ENCODE measurements around the gene RALA. TPM values are rescaled to one million over a fixed set of nuclear protein-coding genes. Genes with fewer than 3 reads are reported as not detected.

The RALA gene
- total and polyA plus RNA-seq, 10 donors: 10.0 to 26.6 (median 19.7) TPM

GRCh38 chr7:39621784-39622411 is 1.5 kb upstream of the RALA start:
- intact Hi-C loops (cut with DNase I; ENCODE audit: low total_unique reads): no loop called here
- 33 to 50% (median 43%) methylated on average over 1 of the region's 1 CpG for WGBS, 5 donors
- Histone ChIP-seq H3K27ac (peak overlapping the region in 1 of 8 donors; percentile 9), H3K4me1 (peaks cover 17 to 51% (median 42%) of the 10 kb centered on the region in 6 donors), H3K9me3 (no peaks in the 10 kb centered on the region), H3K4me3 (no peak overlapping the region), H3K36me3 (no peaks in the 10 kb centered on the region), H3K27me3 (replicated peaks in 1 of 7) (no peaks in the 10 kb centered on the region)
- TF ChIP-seq POLR2A (IDR thresholded peaks at IDR 0.05) (no peak), POLR2AphosphoS5 (IDR thresholded peaks at IDR 0.05) (no peak), CTCF (IDR thresholded peaks at IDR 0.05 in 8 of 11, conservative IDR thresholded peaks at IDR 0.05 in 3 of 11) (no peak)
- DNase-seq: no peak

DNA sequence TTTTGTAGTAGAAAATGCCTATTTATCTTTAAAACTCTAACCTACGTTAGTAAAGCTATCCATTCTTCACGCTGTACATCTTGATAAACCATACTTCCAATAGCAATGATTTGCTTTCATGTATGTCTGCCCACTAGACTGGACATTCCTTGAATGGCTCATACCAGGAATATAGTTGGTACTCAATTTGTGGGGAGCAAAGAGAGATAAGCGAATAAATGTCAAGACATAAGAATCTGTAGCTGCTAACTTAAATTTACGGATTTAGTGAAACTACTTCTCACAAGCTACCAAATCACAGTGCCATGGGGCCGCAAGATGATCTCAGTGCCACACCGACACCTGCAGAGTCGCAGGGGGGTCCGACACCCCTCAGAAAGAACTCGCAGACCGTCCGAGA is 763 bp upstream of the RALA start:
- Histone ChIP-seq H3K9me3 (no peaks in the 10 kb centered on the region), H3K27me3 (replicated peaks in 1 of 7) (no peaks in the 10 kb centered on the region), H3K4me1 (peaks cover 21 to 59% (median 45%) of the 10 kb centered on the region in 6 donors), H3K4me3 (peak overlapping the region; percentile 74 to 97 (median 83)), H3K27ac (peak overlapping the region; percentile 82 to 92 (median 90)), H3K36me3 (no peaks in the 10 kb centered on the region)
- no peak for DNase-seq
- no peak for TF ChIP-seq POLR2AphosphoS5 (IDR thresholded peaks at IDR 0.05)
- no peak for TF ChIP-seq CTCF (IDR thresholded peaks at IDR 0.05 in 8 of 11, conservative IDR thresholded peaks at IDR 0.05 in 3 of 11)
- no peak for TF ChIP-seq POLR2A (IDR thresholded peaks at IDR 0.05)
- intact Hi-C loops (cut with DNase I; ENCODE audit: low total_unique reads): no loop called here
- WGBS, 5 donors: 58 to 68% (median 60%) methylated on average over 7 to 11 of the region's 11 CpGs

DNA sequence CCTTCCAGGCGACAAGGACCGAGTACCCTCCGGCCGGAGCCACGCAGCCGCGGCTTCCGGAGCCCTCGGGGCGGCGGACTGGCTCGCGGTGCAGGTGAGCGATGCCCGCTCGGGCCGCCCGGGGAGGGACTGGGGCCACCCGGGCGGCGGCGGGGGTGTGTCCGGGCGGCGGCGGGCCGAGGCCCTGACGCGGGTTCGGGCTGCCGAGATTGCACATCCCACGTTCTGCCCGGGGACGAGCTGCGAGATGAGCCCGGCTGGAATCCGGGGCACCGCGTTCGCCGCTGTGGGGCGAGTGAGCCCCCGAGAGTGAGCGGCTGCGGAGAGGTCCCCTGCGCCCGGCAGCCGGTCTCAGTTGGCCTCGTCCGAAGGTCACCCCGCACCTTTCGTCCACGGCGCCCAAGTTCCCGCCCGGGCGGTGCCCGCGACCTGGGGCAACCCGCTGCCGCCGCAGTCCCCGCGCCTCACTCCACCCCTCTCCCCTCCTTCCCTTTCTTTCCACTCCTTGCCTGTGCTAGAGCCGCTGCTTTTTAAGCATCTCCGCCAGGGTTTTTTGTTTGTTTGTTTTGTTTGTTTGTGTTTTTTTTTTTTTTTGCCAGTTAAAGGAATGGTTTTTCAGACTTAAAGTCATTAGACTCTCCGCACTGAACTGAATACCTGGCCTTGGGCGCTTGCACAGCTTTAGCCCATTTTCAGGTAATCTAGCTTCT is 515 bp downstream of the RALA start:
- TF ChIP-seq POLR2AphosphoS5 (IDR thresholded peaks at IDR 0.05) (peak in 2 of 3 donors; percentile 2 to 9), CTCF (IDR thresholded peaks at IDR 0.05 in 8 of 11, conservative IDR thresholded peaks at IDR 0.05 in 3 of 11) (peak in 1 of 11 experiments; percentile 10), POLR2A (IDR thresholded peaks at IDR 0.05) (no peak)
- intact Hi-C loops (cut with DNase I; ENCODE audit: low total_unique reads): no loop called here
- WGBS, 5 donors: 0 to 1% (median 0%) methylated on average over 31 to 68 of the region's 68 CpGs
- no peaks in the 10 kb centered on the region for H3K27me3 ChIP-seq (replicated peaks in 1 of 7)
- peaks cover 22 to 71% (median 54%) of the 10 kb centered on the region in 6 donors for H3K4me1 ChIP-seq
- no peak for DNase-seq
- no peaks in the 10 kb centered on the region for H3K36me3 ChIP-seq
- peak overlapping the region; percentile 82 to 92 (median 90) for H3K27ac ChIP-seq
- H3K4me3 ChIP-seq: peak overlapping the region; percentile 74 to 97 (median 83)
- no peaks in the 10 kb centered on the region for H3K9me3 ChIP-seq

DNA sequence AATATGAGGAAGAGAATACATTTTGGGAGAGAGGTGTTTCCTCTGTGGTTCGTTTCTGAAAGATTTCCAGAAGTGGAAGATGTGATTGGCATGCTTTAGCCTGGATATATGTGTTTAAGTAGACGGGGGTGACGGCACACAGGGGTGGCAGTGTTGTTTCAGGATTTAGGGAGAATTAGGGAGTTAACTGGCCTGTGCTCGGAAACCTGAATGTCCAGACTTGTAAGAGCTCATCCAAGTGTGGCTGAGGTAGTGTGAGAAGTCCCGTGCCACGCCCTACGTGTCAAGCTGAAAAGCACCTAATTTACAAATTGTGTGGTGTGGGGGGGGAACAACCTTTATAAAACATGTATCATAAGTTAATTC is 1.1 kb downstream of the RALA start:
- TF ChIP-seq POLR2A (IDR thresholded peaks at IDR 0.05): no peak
- intact Hi-C loops (cut with DNase I; ENCODE audit: low total_unique reads): no loop called here
- Histone ChIP-seq H3K27me3 (replicated peaks in 1 of 7) (no peaks in the 10 kb centered on the region), H3K36me3 (peaks cover 0 to 4% (median 0%) of the 10 kb centered on the region in 6 donors), H3K4me3 (peak overlapping the region; percentile 74 to 97 (median 83)), H3K4me1 (peaks cover 22 to 75% (median 55%) of the 10 kb centered on the region in 6 donors), H3K9me3 (no peaks in the 10 kb centered on the region), H3K27ac (peak overlapping the region in 6 of 8 donors; percentile 82 to 90 (median 90))
- 5 to 10% (median 8%) methylated on average over 7 of the region's 7 CpGs for WGBS, 5 donors
- no peak for DNase-seq
